Measurements from ENCODE around the gene TXNDC9.
"Not testable (repeated sequence)": the region's sequence is repeated elsewhere in the genome, so short reads cannot be mapped to it uniquely, and the experiment has no call there.

TXNDC9 gene

GRCh38 chr2:99317161-99317872, 18.8 kb downstream of the TXNDC9 start:
- H3K9me3 ChIP-seq (ENCODE audit: control insufficient read depth, insufficient read depth, low read length), result no peaks in the 10 kb centered on the region
- H3K36me3 ChIP-seq (ENCODE audit: control insufficient read depth, insufficient read depth, low read length), result peaks cover 21% of the 10 kb centered on the region
- no peaks in the 10 kb centered on the region for H3K27me3 ChIP-seq (ENCODE audit: control insufficient read depth, insufficient read depth, low read length)
- H3K4me1 ChIP-seq (ENCODE audit: control insufficient read depth, insufficient read depth, low read length), result no peaks in the 10 kb centered on the region
- H3K9ac ChIP-seq (ENCODE audit: low read depth, low read length), result no peak overlapping the region
- no peak overlapping the region for H3K4me3 ChIP-seq (ENCODE audit: low read depth, low read length)

DNA sequence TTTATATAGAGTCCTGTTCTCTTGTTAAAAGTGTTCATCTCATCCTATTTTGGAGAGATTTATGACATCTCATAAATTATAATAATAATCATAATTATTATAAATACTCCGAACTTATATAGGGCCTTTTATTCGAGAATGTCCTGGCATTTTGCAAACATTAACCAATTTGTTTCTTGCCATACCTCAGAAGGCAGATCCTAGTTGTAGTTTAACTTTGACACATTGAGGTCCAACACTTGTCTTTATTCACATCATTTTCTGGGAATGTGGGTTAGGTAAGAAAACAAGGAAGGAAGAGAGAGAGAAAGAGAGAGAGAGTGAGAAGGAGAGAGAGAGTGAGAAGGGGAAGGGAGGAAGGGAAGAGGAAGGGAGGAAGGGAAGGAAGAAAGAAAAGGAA, 35.0 kb downstream of the TXNDC9 start, which contains the start of gene LYG1:
Gene LYG1, minus strand, starts transcription at position 101 of the 400 bp plus-strand sequence. CDS start 5,527 bp downstream, outside the sequence.
- not testable (repeated sequence) for H3K36me3 ChIP-seq (ENCODE audit: control insufficient read depth, insufficient read depth, low read length); H3K27me3 ChIP-seq (ENCODE audit: control insufficient read depth, insufficient read depth, low read length); H3K9ac ChIP-seq (ENCODE audit: low read depth, low read length); H3K9me3 ChIP-seq (ENCODE audit: control insufficient read depth, insufficient read depth, low read length); H3K4me3 ChIP-seq (ENCODE audit: low read depth, low read length); H3K4me1 ChIP-seq (ENCODE audit: control insufficient read depth, insufficient read depth, low read length)

DNA sequence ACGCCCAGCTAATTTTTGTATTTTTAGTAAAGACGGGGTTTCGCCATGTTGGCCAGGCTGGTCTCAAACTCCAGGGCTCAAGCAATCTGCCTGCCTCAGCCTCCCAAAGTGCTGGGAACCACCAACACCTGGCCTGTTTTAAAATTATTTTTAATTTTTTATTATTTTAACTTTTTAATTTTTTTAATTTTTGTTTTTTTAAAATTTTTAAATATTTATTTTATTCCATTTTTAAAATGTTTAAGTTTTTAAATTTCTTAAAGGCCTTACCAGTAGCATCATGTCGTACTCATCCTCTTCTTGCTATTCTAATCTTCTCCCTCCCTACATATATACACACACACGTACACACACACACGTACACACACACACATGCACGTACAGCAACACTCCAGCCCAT, 36.6 kb downstream of the TXNDC9 start:
- Histone ChIP-seq H3K4me1 (ENCODE audit: control insufficient read depth, insufficient read depth, low read length) (no peaks in the 10 kb centered on the region), H3K27me3 (ENCODE audit: control insufficient read depth, insufficient read depth, low read length) (no peaks in the 10 kb centered on the region), H3K36me3 (ENCODE audit: control insufficient read depth, insufficient read depth, low read length) (no peaks in the 10 kb centered on the region)

GRCh38 chr2:99297994-99298393, 38.1 kb downstream of the TXNDC9 start:
- Histone ChIP-seq H3K4me1 (ENCODE audit: control insufficient read depth, insufficient read depth, low read length) (no peaks in the 10 kb centered on the region), H3K27me3 (ENCODE audit: control insufficient read depth, insufficient read depth, low read length) (no peaks in the 10 kb centered on the region), H3K36me3 (ENCODE audit: control insufficient read depth, insufficient read depth, low read length) (no peaks in the 10 kb centered on the region), H3K9me3 (ENCODE audit: control insufficient read depth, insufficient read depth, low read length) (no peaks in the 10 kb centered on the region), H3K9ac (ENCODE audit: low read depth, low read length) (no peak overlapping the region), H3K4me3 (ENCODE audit: low read depth, low read length) (no peak overlapping the region)

More for the DNA sequence above, 36.6 kb downstream of the TXNDC9 start:
- H3K9me3 ChIP-seq (ENCODE audit: control insufficient read depth, insufficient read depth, low read length), result no peaks in the 10 kb centered on the region
- H3K9ac ChIP-seq (ENCODE audit: low read depth, low read length), result no peak overlapping the region
- no peak overlapping the region for H3K4me3 ChIP-seq (ENCODE audit: low read depth, low read length)

GRCh38 chr2:99285526-99285925, 50.6 kb downstream of the TXNDC9 start:
- H3K4me3 ChIP-seq (ENCODE audit: low read depth, low read length), result no peak overlapping the region
- no peaks in the 10 kb centered on the region for H3K36me3 ChIP-seq (ENCODE audit: control insufficient read depth, insufficient read depth, low read length)
- H3K27me3 ChIP-seq (ENCODE audit: control insufficient read depth, insufficient read depth, low read length), result no peaks in the 10 kb centered on the region
- peaks cover 5% of the 10 kb centered on the region for H3K4me1 ChIP-seq (ENCODE audit: control insufficient read depth, insufficient read depth, low read length)
- no peak overlapping the region for H3K9ac ChIP-seq (ENCODE audit: low read depth, low read length)
- H3K9me3 ChIP-seq (ENCODE audit: control insufficient read depth, insufficient read depth, low read length), result no peaks in the 10 kb centered on the region

GRCh38 chr2:99279969-99280695, 56.0 kb downstream of the TXNDC9 start:
- no peaks in the 10 kb centered on the region for H3K9me3 ChIP-seq (ENCODE audit: control insufficient read depth, insufficient read depth, low read length)
- H3K4me3 ChIP-seq (ENCODE audit: low read depth, low read length), result no peak overlapping the region
- no peak overlapping the region for H3K9ac ChIP-seq (ENCODE audit: low read depth, low read length)

DNA sequence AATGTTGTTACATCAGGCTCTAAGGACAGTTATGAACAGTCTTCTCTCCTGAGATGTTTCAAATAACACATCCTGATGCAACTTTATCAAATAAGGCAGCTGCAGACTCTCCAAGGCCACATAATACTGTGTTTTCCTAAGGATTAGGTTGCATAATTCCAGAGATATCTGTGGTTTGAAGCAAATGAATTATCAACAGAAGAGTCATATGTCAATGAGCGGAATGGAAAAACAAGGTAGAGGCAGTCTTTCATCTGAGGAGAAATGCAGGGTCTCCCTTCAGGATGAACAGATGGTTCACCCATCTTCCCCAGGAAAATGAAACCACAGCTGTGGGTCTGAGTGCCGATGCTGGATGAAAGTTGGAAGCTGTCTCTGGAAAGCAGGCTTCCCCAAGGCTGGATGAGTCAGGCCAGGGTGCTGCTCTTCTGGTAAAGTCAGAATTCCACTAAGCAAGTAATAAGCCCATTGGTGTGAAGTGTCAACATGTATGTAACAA, 57.3 kb downstream of the TXNDC9 start:
- Histone ChIP-seq H3K9ac (ENCODE audit: low read depth, low read length) (no peak overlapping the region), H3K27me3 (ENCODE audit: control insufficient read depth, insufficient read depth, low read length) (no peaks in the 10 kb centered on the region), H3K9me3 (ENCODE audit: control insufficient read depth, insufficient read depth, low read length) (no peaks in the 10 kb centered on the region), H3K4me1 (ENCODE audit: control insufficient read depth, insufficient read depth, low read length) (peaks cover 5% of the 10 kb centered on the region), H3K36me3 (ENCODE audit: control insufficient read depth, insufficient read depth, low read length) (no peaks in the 10 kb centered on the region), H3K4me3 (ENCODE audit: low read depth, low read length) (no peak overlapping the region)

More at GRCh38 chr2:99279969-99280695, 56.0 kb downstream of the TXNDC9 start:
- Histone ChIP-seq H3K27me3 (ENCODE audit: control insufficient read depth, insufficient read depth, low read length) (no peaks in the 10 kb centered on the region), H3K36me3 (ENCODE audit: control insufficient read depth, insufficient read depth, low read length) (no peaks in the 10 kb centered on the region), H3K4me1 (ENCODE audit: control insufficient read depth, insufficient read depth, low read length) (peaks cover 5% of the 10 kb centered on the region)

DNA sequence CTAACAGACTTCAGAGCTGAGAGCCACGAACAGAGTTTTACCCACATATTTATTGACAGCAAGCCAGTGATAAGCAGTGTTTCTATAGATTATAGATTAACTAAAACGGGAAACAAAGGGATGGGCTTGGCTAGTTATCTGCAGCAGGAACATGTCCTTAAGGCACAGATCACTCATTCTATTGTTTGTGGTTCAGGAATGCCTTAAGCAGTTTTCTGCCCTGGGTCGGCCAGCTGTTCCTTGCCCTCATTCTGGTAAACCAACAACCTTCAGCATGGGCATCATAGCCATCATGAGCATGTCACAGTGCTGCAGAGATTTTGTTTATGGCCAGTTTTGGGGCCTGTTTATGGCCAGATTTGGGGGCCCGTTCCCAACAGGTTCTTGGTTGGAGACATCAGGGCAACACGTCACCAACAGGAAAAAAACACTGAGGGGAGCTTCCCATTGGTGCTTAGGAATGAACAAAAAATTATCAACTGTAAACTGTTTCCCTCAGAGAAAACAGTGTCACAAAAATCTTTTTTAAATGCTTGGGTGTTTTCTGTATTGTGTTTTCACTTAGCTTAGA, 57.9 kb downstream of the TXNDC9 start:
- not testable (repeated sequence) for H3K4me3 ChIP-seq (ENCODE audit: low read depth, low read length); H3K27me3 ChIP-seq (ENCODE audit: control insufficient read depth, insufficient read depth, low read length); H3K36me3 ChIP-seq (ENCODE audit: control insufficient read depth, insufficient read depth, low read length); H3K4me1 ChIP-seq (ENCODE audit: control insufficient read depth, insufficient read depth, low read length); H3K9ac ChIP-seq (ENCODE audit: low read depth, low read length); H3K9me3 ChIP-seq (ENCODE audit: control insufficient read depth, insufficient read depth, low read length)

DNA sequence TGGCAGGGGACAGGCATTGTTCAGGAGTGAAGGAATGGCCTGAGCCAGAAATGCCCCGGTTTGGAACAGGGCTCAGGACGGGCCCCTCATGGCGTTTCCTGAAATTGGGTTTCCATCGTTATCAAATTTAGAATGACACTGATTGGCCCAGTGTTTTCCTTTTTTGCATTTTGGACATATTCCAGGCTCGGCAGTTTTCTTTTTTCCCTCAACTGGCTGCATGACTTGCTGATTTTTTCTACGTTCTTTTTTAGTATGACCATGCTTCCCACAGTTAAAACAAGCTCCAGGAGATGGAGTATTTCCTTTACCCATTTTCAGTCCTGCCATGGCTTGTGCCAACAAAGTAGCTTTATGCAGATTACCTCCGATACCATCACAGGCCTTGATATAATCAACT, 60.3 kb downstream of the TXNDC9 start:
- H3K4me1 ChIP-seq (ENCODE audit: control insufficient read depth, insufficient read depth, low read length), result peaks cover 2% of the 10 kb centered on the region

More for the DNA sequence above, 60.3 kb downstream of the TXNDC9 start:
- Histone ChIP-seq H3K27me3 (ENCODE audit: control insufficient read depth, insufficient read depth, low read length) (no peaks in the 10 kb centered on the region), H3K9me3 (ENCODE audit: control insufficient read depth, insufficient read depth, low read length) (peaks cover under 1% of the 10 kb centered on the region), H3K4me3 (ENCODE audit: low read depth, low read length) (no peak overlapping the region), H3K36me3 (ENCODE audit: control insufficient read depth, insufficient read depth, low read length) (no peaks in the 10 kb centered on the region), H3K9ac (ENCODE audit: low read depth, low read length) (no peak overlapping the region)
